GM21529 (cell line): Measurements from ENCODE around the gene NDUFS6.

ENCODE experiments used
- ATAC-seq: cut with Tn5 transposase; IDR thresholded peaks from one replicate; pipeline ENCODE4 v1.9.1; 2021; ENCODE audit not compliant: unreplicated experiment

Gene NDUFS6

DNA sequence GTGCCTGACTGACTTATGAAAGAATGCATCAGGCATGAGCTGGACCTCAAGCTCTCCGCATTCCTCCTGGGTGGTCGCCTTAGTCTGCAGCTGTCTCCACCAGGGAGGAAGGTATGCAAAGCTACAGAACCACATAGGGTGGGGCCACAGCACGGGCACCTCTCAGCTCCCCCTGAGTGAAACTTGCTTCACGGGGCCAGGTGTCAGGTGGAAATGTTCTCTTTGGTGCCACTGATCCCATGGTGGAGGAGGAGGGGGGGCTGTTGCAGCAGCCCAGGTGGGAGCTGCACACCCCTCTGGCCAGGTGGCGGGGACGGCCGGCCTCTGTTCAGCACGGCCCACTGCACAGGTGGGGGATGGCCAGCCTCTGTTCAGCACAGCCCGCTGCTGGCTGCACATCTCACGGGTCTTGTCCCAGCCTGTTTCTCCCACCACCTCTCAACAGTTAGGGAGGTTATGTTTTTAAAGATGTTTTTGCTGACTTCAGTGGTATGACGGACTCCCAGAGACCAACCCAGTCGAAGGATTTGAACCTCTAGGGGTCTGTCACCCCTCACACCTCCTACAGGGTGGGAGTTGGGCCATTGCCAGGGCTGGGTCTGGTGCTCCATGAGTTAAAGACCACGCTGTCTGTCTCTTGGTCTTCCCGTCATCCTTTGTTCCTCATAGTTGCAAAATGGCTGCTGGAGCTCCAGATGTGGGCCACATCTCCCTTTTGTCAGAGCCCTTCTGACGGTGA lies 35.9 kb upstream of the NDUFS6 start:
- no peak for ATAC-seq

- no peak for ATAC-seq
These were observed 35.3 kb upstream of the NDUFS6 start for GRCh38 chr5:1765880-1766235.

GRCh38 chr5:1767524-1768282 lies 33.5 kb upstream of the NDUFS6 start:
- no peak for ATAC-seq

- no peak for ATAC-seq
These were observed 32.8 kb upstream of the NDUFS6 start for GRCh38 chr5:1768283-1769000.

DNA sequence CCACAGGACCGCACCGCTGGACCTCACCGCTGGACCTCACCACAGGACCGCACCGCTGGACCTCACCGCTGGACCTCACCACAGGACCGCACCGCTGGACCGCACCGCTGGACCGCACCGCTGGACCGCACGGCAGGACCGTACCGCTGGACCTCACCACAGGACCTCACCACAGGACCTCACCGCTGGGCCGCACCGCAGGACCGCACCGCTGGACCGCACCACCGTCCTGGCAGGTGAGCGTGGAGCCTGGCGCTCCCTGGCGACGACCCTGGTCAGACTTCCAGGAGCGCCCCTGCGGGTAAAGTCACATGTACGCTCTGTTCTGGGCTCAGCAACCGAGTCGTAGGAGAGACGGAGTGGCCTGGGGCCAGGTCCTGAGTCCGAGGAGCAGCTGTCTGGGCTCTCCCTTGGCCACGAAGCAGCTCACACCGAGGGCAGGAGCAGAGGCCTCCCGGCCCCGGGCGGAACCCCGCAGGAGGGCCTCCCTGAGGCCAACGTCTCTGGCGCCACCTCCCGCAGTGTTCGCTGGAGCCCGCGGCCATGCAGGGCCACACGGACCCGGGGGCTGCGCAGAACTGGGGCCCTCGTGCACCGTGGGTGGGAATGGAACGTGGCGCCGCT lies 32.1 kb upstream of the NDUFS6 start:
- ATAC-seq: no peak

DNA sequence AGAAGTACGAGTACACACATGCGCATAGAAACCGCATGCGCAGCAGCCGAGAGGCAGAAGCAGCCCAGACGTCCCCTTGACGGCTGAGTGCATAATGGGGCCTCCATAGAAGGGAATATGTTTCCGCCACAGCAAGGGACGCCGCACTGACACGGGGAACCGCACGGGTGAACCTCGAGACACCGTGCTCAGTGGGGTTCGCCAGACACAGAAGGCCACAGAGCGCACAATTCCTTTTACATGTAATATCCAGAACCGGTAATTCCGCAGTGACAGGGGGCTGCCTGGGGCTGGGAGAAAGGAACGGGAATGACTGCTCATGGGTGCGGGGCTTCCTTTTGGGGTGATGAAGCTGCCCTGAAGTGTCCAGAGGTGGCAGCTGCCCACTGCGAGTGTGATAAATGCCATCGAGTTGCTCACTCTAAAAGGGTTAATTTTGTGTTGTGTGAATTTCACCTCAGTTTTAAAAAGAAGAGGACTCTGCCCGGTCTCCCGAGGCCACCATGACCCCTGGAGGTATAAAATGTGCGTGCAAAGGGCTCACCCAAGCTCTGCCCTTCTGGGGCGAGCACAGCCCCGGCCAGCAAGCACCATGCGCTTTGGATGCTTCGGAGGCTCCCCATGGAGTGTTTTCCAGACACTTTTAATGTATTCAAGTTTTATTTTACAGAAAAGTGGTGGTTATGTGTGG lies 31.3 kb upstream of the NDUFS6 start:
- ATAC-seq: no peak

DNA sequence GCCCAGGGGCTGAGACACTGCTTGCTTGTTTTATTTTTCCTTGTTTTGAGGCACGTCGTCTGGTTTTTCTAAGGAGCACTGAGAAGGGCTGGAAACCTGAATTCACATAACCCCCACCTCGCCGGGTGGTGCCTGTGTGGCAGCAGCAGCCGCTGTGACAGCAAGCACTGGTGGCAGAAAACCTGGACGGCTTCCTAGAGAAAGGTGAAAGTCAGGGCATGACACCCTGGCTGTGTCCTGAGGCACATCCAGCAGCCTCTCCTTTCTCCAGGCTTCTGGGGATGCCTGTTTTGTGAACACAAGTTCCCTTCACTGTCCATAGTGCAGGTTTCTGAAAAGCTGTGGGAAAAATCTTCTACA lies 30.8 kb upstream of the NDUFS6 start:
- ATAC-seq: no peak

DNA sequence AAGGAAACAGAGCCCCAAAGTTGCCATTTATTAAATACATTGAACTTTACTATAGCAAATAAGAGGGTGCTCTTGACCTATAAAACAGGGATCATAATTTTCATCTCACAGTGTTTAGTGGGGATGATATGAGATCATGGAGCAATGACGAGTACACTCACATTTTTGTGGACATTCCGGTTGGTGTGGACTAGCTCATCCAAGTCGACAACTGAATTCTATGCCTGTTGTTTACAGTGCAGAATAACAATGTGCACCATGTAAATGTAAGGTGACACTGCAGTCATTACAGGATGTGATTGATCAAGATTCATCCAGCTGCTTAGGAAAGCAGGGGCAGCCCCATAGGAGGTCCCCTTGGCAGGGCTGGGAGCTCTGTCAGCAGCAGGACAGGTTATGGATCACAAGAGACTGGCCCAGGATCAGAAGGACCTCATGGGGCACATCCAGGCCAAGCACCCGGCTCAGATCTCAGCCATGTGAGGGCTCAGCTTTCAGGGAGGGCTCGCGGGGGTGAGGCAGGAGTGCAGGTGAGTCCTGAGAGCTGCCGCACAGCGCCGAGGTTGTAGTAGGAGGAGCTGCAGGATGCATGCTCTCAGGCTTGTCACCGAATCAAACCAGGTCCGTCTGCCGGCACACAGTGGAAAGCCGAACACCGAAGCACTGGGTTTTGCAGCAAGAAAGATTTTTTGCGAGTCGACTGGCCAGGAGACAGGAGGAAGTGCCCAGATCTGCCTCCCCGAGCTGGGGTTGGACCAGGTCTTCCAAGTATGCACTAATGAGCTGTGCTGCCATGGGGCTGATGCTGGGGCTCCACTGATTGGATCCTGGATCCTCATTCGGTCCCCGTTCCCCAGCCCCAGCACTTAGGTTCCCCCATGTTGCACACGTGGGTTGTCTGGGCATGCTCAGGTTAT lies 29.8 kb upstream of the NDUFS6 start:
- no peak for ATAC-seq

DNA sequence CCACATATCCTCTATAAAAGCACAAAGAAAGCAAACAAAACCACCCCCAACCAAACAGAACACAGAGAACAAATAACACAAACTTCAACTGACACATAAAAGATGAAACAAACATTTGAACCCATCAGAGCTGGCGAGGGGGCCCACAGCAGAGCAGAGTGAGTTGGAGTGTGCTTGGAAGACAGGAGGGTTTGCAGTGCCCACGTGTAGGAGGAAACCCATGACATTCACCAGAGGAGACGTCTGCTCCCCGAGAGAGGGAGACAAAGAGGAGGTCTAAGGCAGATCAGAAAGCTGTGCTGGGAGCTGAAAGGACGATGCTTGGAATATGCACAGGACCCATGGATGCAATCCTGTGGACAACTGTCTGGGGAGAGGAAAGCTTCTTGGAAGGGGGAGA lies 28.6 kb upstream of the NDUFS6 start:
- ATAC-seq: no peak

- ATAC-seq: no peak
These were observed 24.4 kb upstream of the NDUFS6 start for GRCh38 chr5:1776831-1777230.

DNA sequence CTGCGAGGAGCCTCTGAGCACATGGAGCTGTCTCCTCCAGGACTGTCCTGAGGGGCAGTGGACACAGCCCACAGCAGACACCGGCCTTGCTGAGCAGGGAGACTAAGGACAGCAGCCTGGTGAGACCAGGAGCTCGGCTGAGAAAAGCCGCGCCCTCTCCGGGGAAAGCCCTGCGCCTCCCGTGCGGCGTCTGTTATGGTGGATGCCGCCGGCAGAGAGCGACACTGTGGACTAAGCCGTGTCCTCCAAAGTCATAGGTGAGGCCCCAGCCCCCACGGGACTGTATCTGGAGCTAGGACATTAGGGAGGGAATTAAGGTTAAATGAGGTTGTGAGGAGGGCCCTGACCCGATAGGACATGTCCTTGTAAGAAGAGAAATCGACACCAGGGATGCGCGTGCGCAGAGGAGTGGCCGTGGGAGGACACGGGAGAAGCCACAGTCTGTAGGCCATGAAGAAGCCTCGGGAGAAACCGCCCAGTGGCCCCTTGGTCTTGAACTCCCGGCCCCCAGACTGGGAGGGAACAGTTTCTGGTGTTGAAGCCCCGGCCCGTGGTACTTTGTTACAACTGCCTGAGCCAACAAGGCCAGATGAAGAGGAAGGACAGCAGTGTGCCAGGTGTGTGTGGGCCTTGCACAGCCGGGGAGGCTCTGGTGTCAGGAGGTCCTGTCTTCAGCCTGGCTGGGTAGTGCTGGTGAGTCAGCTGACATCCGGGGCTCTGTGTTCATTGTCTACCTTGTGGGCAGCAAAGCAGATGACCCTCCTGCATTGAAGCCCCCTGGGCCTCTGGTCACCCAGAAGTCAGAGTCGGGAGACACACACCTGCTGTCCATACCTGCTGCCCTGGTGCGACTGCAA lies 23.7 kb upstream of the NDUFS6 start:
- no peak for ATAC-seq

GRCh38 chr5:1778138-1779020 lies 22.8 kb upstream of the NDUFS6 start:
- ATAC-seq: no peak

- no peak for ATAC-seq
These were observed 22.1 kb upstream of the NDUFS6 start for GRCh38 chr5:1779021-1779680.

DNA sequence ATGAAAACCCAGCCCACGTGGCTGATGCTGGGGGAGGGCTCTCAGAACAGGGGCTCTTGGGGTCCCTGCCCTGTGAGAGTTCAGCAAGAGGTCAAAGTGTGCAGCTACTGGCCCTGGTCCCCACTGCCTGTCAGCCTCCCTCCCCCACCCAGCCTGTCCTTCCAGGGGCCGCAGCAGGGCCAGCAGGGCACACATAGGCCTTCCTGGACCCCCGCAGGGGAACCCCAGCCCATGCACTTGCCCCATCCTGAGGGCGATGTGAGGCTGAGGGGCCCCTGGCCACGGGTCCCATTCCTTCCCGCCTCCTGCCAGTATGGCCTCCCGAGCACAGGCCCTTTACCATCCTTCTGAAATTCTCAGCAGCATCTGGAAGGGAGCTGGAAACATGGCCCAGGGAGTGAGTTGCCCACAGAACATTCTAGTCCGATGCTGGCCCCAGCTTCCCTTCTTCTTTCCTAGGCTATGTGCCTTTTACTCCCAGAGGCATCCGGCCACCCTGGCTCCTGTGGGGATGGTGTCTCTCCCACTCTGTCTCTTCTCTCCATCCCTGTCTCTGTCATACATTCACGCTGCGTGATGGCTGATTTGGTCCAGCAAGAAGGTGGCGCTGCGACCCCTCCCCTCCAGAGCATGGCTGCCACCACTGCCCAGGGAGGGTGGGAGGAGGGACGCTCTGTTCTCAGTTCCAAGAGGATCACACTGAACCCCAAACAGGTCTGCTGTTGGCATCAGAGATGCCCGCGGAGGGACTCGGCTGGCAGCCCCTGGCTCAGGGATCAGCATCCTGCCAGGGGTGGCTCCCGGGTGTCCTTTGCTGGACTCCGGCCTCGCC lies 21.2 kb upstream of the NDUFS6 start:
- no peak for ATAC-seq

DNA sequence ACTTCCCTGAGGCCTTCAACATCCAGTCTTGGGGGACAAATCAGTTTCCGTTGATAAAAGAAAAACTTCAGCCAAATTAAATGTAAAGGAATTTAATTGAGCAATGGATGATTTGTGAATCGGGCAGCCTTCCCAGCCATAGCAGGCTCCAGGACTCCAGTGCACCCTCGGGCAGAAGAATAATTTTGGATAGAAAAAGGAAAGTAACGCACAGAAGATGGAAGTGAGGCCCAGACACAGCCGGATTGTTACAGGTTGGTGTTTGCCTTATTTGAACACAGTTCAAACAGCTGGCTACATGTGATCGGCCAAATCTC lies 20.6 kb upstream of the NDUFS6 start:
- no peak for ATAC-seq

DNA sequence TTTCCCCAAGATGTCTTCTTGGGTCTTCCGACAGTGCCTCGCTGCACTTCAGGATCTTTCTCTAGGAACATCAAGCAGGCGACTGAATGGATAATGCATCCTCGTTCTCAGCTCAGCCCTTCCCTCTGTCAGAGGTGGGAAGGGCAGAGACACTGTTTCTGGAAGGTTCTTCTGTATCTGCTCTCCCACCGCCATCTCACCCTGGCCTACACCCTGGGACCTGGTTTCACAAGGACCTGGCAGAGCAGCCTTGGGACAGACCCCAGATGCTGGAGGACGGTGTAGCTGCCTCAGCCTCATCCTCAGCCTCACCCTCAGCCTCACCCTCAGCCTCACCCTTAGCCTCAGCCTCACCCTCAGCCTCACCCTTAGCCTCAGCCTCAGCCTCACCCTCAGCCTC lies 20.1 kb upstream of the NDUFS6 start:
- ATAC-seq: no peak
